ENCODE results near the gene RFTN1. TPM values are rescaled to one million over a fixed set of nuclear protein-coding genes. Genes with fewer than 3 reads are reported as not detected.

The RFTN1 gene
- total and polyA plus RNA-seq, 10 of the 15 experiments (the other 5 are each of a cell fraction or from before 2014, with no cell fraction given), result 20.6 to 213 (median 147) TPM

DNA sequence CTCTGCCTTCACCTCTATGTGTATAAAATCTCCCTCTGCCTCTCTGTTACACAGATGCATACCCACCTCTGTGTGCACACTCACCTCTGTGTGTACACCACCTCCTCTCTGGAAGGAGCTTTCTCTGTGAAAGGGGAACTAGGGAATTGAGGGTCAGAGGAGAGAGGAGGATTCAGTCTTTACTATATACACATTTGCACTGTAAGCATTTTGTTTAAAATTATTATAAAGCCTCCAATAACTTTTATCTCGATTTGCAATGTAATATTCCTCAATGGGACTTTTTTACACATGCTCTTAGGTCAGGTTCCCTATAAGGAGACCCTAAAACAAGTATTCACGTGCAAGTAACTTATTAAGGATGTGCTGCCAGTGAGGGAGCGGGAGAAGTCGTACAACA, 166.0 kb downstream of the RFTN1 start:
- no TSS peak for BruUV-seq (replicated peaks)
- WGBS (ENCODE audit: insufficient coverage, insufficient replicate concordance, low lambda C conversion rate, missing lambda C conversion rate), result 99% methylated on average over 4 of the region's 4 CpGs
- Histone ChIP-seq H3K27me3 (replicated peaks in 1 of 2; ENCODE audit: control insufficient read depth in 2 of 2, insufficient read depth in 2 of 2, low read length in 1 of 2) (no peaks in the 10 kb centered on the region), H3K79me2 (ENCODE audit: control insufficient read depth, insufficient read depth, low read length) (no peaks in the 10 kb centered on the region; the same call in 1 of the 2 replicates), H2AFZ (ENCODE audit: control insufficient read depth, low read depth, low read length) (no peak overlapping the region), H3K36me3 (ENCODE audit: control insufficient read depth in 2 of 2, insufficient read depth in 2 of 2, low read length in 1 of 2) (peaks cover 21 to 50% of the 10 kb centered on the region in 2 experiments), H3K4me3 (no peak overlapping the region), H4K20me1 (ENCODE audit: control insufficient read depth, insufficient read depth) (no peaks in the 10 kb centered on the region), H3K27ac (ENCODE audit: control insufficient read depth, insufficient read depth) (no peak overlapping the region), H3K9ac (ENCODE audit: control insufficient read depth, insufficient read depth, low read length) (no peak overlapping the region), H3K4me2 (ENCODE audit: control insufficient read depth, insufficient read depth) (no peak overlapping the region), H3K4me1 (ENCODE audit: control insufficient read depth, insufficient read depth, low read length) (no peaks in the 10 kb centered on the region), H3K9me3 (replicated peaks; ENCODE audit: control insufficient read depth, insufficient read depth, low read length) (no peaks in the 10 kb centered on the region)
- no peak for FAIRE-seq
- SMC1A ChIA-PET (ENCODE audit: uncharacterized antibody, unreplicated experiment), result interaction anchor here (0.9 to 1.4 kb wide), 2 partner anchors 9 to 11 kb away, joined by 3 to 4 read pairs; no protein-coding TSS in a partner anchor
- no peak for ATAC-seq
- no peak for DNase-seq (ENCODE audit: low read depth, low spot score)
- TF ChIP-seq TCF3 (IDR thresholded peaks at IDR 0.05; ENCODE audit: borderline replicate concordance, insufficient read depth, low read depth, low read length), result no peak
- 0 out of 2 replicates have a peak, but pooled peaks have one; percentile 21 for TF ChIP-seq POLR2AphosphoS5 (IDR thresholded peaks at IDR 0.05; ENCODE audit: low read length)
- CTCF ChIA-PET, result no interaction called here
- RAD21 ChIA-PET (ENCODE audit: unreplicated experiment), result no interaction called here
- intact Hi-C loops (cut with micrococcal nuclease; ENCODE audit: unreplicated experiment), result no loop called here
- in situ Hi-C loops (cut with MboI), result no loop called here
- POLR2A ChIA-PET, result no interaction called here

DNA sequence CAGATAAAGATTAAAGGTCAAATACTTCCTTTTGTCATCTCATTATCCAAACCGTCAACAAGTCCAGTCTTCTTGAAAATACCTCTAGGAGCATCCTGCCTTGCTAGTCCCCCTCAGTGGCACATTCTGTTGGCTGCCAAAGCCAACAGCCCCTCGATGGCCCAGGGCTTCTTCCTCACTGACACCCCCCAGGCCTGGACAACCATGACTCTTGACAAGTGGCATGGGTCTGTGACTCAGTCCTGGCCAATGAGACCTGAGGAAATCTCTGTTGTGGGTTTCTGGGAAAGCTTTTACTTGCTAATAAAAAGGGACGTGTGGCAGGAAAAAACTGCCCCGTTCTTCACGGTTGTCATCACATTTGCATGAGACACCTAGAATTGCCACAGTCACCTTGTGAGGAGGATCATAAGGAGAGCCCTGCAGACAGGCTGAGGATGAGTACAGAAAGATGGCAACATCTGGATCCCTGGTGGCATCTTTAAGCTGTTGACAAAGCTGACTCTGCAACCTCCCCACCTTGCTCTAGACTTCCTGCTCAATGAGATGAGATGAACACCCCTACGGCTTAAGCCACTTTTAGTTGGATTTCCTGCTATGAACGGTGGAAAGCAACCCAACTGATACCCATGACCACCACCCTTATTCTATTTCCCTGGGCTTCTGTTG, 167.0 kb downstream of the RFTN1 start:
- Histone ChIP-seq H3K4me1 (ENCODE audit: control insufficient read depth, insufficient read depth, low read length) (no peaks in the 10 kb centered on the region), H3K4me2 (ENCODE audit: control insufficient read depth, insufficient read depth) (no peak overlapping the region), H3K9me3 (replicated peaks; ENCODE audit: control insufficient read depth, insufficient read depth, low read length) (no peaks in the 10 kb centered on the region), H3K36me3 (ENCODE audit: control insufficient read depth in 2 of 2, insufficient read depth in 2 of 2, low read length in 1 of 2) (peaks cover 21 to 47% of the 10 kb centered on the region in 2 experiments), H4K20me1 (ENCODE audit: control insufficient read depth, insufficient read depth) (no peaks in the 10 kb centered on the region), H2AFZ (ENCODE audit: control insufficient read depth, low read depth, low read length) (no peak overlapping the region), H3K27me3 (replicated peaks in 1 of 2; ENCODE audit: control insufficient read depth in 2 of 2, insufficient read depth in 2 of 2, low read length in 1 of 2) (no peaks in the 10 kb centered on the region), H3K4me3 (no peak overlapping the region), H3K9ac (ENCODE audit: control insufficient read depth, insufficient read depth, low read length) (no peak overlapping the region), H3K27ac (ENCODE audit: control insufficient read depth, insufficient read depth) (no peak overlapping the region), H3K79me2 (ENCODE audit: control insufficient read depth, insufficient read depth, low read length) (no peaks in the 10 kb centered on the region; the same call in 1 of the 2 replicates)
- SMC1A ChIA-PET (ENCODE audit: uncharacterized antibody, unreplicated experiment), result interaction anchor here (0.9 kb wide), 1 partner anchor 14 kb away, joined by 3 read pairs; no protein-coding TSS in a partner anchor
- CTCF ChIA-PET, result no interaction called here
- TF ChIP-seq RCOR1 (conservative IDR thresholded peaks at IDR 0.05; ENCODE audit: low read depth, low read length), result no peak
- TF ChIP-seq, protein P1, sequence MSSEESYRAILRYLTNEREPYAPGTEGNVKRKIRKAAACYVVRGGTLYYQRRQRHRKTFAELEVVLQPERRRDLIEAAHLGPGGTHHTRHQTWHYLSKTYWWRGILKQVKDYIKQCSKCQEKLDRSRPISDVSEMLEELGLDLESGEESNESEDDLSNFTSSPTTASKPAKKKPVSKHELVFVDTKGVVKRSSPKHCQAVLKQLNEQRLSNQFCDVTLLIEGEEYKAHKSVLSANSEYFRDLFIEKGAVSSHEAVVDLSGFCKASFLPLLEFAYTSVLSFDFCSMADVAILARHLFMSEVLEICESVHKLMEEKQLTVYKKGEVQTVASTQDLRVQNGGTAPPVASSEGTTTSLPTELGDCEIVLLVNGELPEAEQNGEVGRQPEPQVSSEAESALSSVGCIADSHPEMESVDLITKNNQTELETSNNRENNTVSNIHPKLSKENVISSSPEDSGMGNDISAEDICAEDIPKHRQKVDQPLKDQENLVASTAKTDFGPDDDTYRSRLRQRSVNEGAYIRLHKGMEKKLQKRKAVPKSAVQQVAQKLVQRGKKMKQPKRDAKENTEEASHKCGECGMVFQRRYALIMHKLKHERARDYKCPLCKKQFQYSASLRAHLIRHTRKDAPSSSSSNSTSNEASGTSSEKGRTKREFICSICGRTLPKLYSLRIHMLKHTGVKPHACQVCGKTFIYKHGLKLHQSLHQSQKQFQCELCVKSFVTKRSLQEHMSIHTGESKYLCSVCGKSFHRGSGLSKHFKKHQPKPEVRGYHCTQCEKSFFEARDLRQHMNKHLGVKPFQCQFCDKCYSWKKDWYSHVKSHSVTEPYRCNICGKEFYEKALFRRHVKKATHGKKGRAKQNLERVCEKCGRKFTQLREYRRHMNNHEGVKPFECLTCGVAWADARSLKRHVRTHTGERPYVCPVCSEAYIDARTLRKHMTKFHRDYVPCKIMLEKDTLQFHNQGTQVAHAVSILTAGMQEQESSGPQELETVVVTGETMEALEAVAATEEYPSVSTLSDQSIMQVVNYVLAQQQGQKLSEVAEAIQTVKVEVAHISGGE (CRISPR knock-in tag; IDR thresholded peaks at IDR 0.05), result no peak
- TF ChIP-seq CBFB (IDR thresholded peaks at IDR 0.05; ENCODE audit: low read depth), result no peak
- TF ChIP-seq, protein P2, sequence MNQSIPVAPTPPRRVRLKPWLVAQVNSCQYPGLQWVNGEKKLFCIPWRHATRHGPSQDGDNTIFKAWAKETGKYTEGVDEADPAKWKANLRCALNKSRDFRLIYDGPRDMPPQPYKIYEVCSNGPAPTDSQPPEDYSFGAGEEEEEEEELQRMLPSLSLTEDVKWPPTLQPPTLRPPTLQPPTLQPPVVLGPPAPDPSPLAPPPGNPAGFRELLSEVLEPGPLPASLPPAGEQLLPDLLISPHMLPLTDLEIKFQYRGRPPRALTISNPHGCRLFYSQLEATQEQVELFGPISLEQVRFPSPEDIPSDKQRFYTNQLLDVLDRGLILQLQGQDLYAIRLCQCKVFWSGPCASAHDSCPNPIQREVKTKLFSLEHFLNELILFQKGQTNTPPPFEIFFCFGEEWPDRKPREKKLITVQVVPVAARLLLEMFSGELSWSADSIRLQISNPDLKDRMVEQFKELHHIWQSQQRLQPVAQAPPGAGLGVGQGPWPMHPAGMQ (IDR thresholded peaks at IDR 0.05; ENCODE audit: borderline replicate concordance), result no peak
- no peak for TF ChIP-seq ESRRA (IDR thresholded peaks at IDR 0.05; ENCODE audit: low read length)
- no peak for TF ChIP-seq RELA (IDR thresholded peaks at IDR 0.05; ENCODE audit: borderline replicate concordance, partially characterized antibody)
- no peak for FAIRE-seq
- ATAC-seq, result no peak
- RAD21 ChIA-PET (ENCODE audit: unreplicated experiment), result no interaction called here
- WGBS (ENCODE audit: insufficient coverage, insufficient replicate concordance, low lambda C conversion rate, missing lambda C conversion rate), result 65% methylated on average over 6 of the region's 7 CpGs
- intact Hi-C loops (cut with micrococcal nuclease; ENCODE audit: unreplicated experiment), result no loop called here
- in situ Hi-C loops (cut with MboI), result no loop called here
- no TSS peak for BruUV-seq (replicated peaks)
- POLR2A ChIA-PET, result interaction anchor here (0.6 kb wide), 1 partner anchor 204 kb away, joined by 3 read pairs; no protein-coding TSS in a partner anchor
- no peak for DNase-seq (ENCODE audit: low read depth, low spot score)
